SK-N-SH treated with all-trans-retinoic acid at 6 μM for 48 hours (cell line): Measurements from ENCODE around the gene DPP7.

Experiments
- ARNTL ChIP-seq: fragments of 450-650 bp; formaldehyde crosslinking; IDR thresholded peaks from 2 replicates; pipeline ENCODE4 v1.5.0; 2020; ENCODE audit warnings: low read depth, mild to moderate bottlenecking, moderate library complexity, borderline replicate concordance
- CSDC2 ChIP-seq: fragments of 250-450 bp; sonication (Bioruptor Pico); IDR thresholded peaks from 2 replicates; pipeline ENCODE4 v1.5.0; 2020; ENCODE audit warnings: mild to moderate bottlenecking, moderate library complexity
- ISL1 ChIP-seq: fragments of 250-450 bp; sonication (Bioruptor Pico); IDR thresholded peaks from 2 replicates; pipeline ENCODE4 v2.1.2; 2022; ENCODE audit warnings: mild to moderate bottlenecking, moderate library complexity
- RARB ChIP-seq: fragments of 250-450 bp; sonication (Bioruptor Pico); IDR thresholded peaks from 2 replicates; pipeline ENCODE4 v1.8.0; 2021; ENCODE audit warnings: mild to moderate bottlenecking, moderate library complexity
- TCF4 ChIP-seq: fragments of 250-450 bp; sonication (Bioruptor Pico); IDR thresholded peaks from 2 replicates; pipeline ENCODE4 v1.8.0; 2021; ENCODE audit warnings: mild to moderate bottlenecking, moderate library complexity, borderline replicate concordance
- TF ChIP-seq, protein P1 (sequence below): fragments of 250-450 bp; sonication (Bioruptor Pico); IDR thresholded peaks from 2 replicates; pipeline ENCODE4 v1.5.0; 2020; ENCODE audit warnings: mild to moderate bottlenecking, moderate library complexity
- TF ChIP-seq, protein P2 (sequence below): fragments of 250-450 bp; sonication (Bioruptor Pico); IDR thresholded peaks from 2 replicates; pipeline ENCODE4 v1.8.0; 2020; ENCODE audit warnings: mild to moderate bottlenecking, moderate library complexity, borderline replicate concordance
- TF ChIP-seq, protein P3 (sequence below): fragments of 250-450 bp; sonication (Bioruptor Pico); IDR thresholded peaks from 2 replicates; pipeline ENCODE4 v1.5.1; 2020; ENCODE audit warnings: low read depth, mild to moderate bottlenecking, moderate library complexity

DNA sequence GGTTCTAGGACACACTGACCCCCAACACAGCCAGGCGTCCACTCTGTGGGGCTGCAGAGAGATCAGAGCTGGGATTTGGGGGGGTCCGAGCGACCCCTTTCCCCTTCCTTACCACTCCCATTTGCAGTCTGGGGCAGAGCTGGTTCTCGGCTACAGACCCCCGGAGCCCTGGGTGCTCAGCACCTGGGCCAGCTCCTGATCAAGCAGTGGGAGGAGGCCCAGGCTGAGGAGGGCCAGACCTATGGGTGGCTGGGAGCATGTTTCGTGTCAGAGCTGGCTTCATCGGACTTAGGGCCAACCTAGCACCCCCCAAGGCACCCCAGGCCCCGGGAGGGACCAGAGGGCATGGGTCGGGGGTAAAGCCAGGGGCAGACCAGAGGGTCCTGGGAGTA, 32.0 kb upstream of the DPP7 start:
- no peak for TF ChIP-seq RARB
- no peak for TF ChIP-seq ISL1 (CRISPR knock-in tag)
- TF ChIP-seq TCF4, result no peak
- TF ChIP-seq, protein P1, sequence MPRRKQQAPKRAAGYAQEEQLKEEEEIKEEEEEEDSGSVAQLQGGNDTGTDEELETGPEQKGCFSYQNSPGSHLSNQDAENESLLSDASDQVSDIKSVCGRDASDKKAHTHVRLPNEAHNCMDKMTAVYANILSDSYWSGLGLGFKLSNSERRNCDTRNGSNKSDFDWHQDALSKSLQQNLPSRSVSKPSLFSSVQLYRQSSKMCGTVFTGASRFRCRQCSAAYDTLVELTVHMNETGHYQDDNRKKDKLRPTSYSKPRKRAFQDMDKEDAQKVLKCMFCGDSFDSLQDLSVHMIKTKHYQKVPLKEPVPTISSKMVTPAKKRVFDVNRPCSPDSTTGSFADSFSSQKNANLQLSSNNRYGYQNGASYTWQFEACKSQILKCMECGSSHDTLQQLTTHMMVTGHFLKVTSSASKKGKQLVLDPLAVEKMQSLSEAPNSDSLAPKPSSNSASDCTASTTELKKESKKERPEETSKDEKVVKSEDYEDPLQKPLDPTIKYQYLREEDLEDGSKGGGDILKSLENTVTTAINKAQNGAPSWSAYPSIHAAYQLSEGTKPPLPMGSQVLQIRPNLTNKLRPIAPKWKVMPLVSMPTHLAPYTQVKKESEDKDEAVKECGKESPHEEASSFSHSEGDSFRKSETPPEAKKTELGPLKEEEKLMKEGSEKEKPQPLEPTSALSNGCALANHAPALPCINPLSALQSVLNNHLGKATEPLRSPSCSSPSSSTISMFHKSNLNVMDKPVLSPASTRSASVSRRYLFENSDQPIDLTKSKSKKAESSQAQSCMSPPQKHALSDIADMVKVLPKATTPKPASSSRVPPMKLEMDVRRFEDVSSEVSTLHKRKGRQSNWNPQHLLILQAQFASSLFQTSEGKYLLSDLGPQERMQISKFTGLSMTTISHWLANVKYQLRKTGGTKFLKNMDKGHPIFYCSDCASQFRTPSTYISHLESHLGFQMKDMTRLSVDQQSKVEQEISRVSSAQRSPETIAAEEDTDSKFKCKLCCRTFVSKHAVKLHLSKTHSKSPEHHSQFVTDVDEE, result no peak
- TF ChIP-seq, protein P2, sequence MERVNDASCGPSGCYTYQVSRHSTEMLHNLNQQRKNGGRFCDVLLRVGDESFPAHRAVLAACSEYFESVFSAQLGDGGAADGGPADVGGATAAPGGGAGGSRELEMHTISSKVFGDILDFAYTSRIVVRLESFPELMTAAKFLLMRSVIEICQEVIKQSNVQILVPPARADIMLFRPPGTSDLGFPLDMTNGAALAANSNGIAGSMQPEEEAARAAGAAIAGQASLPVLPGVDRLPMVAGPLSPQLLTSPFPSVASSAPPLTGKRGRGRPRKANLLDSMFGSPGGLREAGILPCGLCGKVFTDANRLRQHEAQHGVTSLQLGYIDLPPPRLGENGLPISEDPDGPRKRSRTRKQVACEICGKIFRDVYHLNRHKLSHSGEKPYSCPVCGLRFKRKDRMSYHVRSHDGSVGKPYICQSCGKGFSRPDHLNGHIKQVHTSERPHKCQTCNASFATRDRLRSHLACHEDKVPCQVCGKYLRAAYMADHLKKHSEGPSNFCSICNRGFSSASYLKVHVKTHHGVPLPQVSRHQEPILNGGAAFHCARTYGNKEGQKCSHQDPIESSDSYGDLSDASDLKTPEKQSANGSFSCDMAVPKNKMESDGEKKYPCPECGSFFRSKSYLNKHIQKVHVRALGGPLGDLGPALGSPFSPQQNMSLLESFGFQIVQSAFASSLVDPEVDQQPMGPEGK (CRISPR knock-in tag), result no peak
- no peak for TF ChIP-seq CSDC2
- TF ChIP-seq, protein P3, sequence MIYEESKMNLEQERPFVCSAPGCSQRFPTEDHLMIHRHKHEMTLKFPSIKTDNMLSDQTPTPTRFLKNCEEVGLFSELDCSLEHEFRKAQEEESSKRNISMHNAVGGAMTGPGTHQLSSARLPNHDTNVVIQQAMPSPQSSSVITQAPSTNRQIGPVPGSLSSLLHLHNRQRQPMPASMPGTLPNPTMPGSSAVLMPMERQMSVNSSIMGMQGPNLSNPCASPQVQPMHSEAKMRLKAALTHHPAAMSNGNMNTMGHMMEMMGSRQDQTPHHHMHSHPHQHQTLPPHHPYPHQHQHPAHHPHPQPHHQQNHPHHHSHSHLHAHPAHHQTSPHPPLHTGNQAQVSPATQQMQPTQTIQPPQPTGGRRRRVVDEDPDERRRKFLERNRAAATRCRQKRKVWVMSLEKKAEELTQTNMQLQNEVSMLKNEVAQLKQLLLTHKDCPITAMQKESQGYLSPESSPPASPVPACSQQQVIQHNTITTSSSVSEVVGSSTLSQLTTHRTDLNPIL, result no peak
- no peak for TF ChIP-seq ARNTL (CRISPR knock-in tag)
